ENCODE measurements around the gene C17orf107. TPM values are rescaled to one million over a fixed set of nuclear protein-coding genes. Genes with fewer than 3 reads are reported as not detected.
"Not testable (repeated sequence)": the region's sequence is repeated elsewhere in the genome, so short reads cannot be mapped to it uniquely, and the experiment has no call there.

Gene C17orf107
- 0.18 TPM in 1 of 2 replicates, not detected in the other for total RNA-seq (2014; rRNA removed; shearing (Covaris generic))

DNA sequence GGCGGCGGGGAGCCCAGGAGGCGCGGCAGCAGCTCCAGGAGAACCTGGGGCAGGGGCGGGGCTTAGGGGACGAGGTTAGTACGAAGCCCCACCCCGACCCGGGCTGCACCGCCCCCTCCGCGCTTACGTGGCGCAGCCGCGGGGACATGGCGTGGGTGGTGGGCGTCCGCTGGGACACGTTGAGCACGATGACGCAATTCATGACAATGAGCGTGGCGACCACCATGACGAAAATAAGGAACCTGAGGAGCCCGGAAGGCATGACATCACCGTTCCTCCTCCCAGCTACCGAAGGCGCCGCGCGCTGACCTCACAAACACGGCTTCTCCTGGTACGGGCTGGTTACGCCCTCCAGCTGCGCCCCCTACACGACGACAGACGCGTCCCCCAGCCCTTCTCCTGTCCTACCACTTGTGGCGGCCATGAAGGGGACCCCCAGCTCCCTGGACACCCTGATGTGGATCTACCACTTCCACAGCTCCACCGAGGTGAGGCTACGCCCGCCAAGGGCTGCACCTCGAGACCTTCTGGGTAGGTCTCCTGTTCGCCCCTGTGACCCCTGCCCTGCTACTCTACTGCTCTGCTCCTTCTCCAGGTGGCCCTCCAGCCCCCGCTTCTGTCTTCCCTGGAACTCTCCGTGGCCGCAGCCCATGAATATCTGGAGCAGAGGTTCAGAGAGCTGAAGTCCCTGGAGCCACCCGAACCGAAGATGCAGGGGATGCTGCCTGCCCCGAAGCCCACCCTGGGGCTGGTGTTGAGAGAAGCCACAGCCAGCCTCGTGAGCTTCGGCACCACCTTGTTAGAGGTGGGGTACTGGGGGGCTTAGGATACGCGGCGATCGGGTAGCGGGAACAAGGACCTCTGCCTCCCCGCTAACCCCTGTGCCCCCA, at the start of gene C17orf107:
TSS of gene C17orf107 (plus strand) at position 196 of the 890 bp plus-strand sequence. CDS start at position 423, 227 bp downstream.
- H3K27me3 ChIP-seq (replicated peaks): no peaks in the 10 kb centered on the region
- no peak for DNase-seq (ENCODE audit: low read depth in 1 of 2, low spot score in 2 of 2)
- no peaks in the 10 kb centered on the region for H3K4me1 ChIP-seq (replicated peaks)
- H3K36me3 ChIP-seq: peaks cover 26% of the 10 kb centered on the region
- no peak within 1 kb of the TSS for H3K27ac ChIP-seq
- H3K9me3 ChIP-seq (replicated peaks): no peaks in the 10 kb centered on the region
- H3K4me3 ChIP-seq: no peak within 1 kb of the TSS

- Histone ChIP-seq H3K27me3 (replicated peaks) (no peaks in the 10 kb centered on the region), H3K27ac (no peak overlapping the region), H3K9me3 (replicated peaks) (no peaks in the 10 kb centered on the region), H3K4me3 (no peak overlapping the region), H3K36me3 (no peaks in the 10 kb centered on the region), H3K4me1 (replicated peaks) (peaks cover 5% of the 10 kb centered on the region; the same call in 1 of the 2 replicates)
- DNase-seq (ENCODE audit: low read depth in 1 of 2, low spot score in 2 of 2): no peak
These were observed 49.1 kb upstream of the C17orf107 start for GRCh38 chr17:4850246-4850645.

GRCh38 chr17:4851084-4851483, 48.3 kb upstream of the C17orf107 start:
- Histone ChIP-seq H3K9me3 (replicated peaks) (no peaks in the 10 kb centered on the region), H3K36me3 (no peaks in the 10 kb centered on the region), H3K4me3 (no peak overlapping the region), H3K27me3 (replicated peaks) (no peaks in the 10 kb centered on the region), H3K4me1 (replicated peaks) (peaks cover 5% of the 10 kb centered on the region; the same call in 1 of the 2 replicates), H3K27ac (no peak overlapping the region)
- DNase-seq (ENCODE audit: low read depth in 1 of 2, low spot score in 2 of 2): no peak

GRCh38 chr17:4852567-4853207, 46.6 kb upstream of the C17orf107 start:
- no peaks in the 10 kb centered on the region for H3K9me3 ChIP-seq (replicated peaks)
- DNase-seq (ENCODE audit: low read depth in 1 of 2, low spot score in 2 of 2): no peak
- H3K4me3 ChIP-seq: no peak overlapping the region
- H3K4me1 ChIP-seq (replicated peaks): peaks cover 8% of the 10 kb centered on the region
- H3K36me3 ChIP-seq: peaks cover 4% of the 10 kb centered on the region; the same call in 1 of the 2 replicates
- H3K27ac ChIP-seq: no peak overlapping the region
- H3K27me3 ChIP-seq (replicated peaks): no peaks in the 10 kb centered on the region

DNA sequence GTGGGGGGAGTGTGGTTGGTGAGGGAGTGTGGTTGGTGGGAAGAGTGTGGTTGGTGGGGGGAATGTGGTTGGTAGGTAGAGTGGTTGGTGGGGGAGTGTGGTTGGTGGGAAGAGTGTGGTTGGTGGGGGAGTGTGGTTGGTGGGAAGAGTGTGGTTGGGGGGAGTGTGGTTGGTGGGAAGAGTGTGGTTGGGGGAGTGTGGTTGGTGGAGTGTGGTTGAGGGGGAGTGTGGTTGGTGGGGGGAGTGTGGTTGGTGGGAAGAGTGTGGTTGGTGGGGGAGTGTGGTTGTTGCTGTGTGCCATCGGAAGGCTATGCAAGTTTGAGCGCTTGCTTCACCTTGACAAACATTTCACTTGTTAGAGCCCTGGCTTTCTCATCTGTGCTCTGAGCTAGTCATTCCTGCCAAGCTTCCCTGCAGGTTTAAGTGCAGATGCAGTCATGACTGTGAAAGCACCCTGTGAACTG, 46.1 kb upstream of the C17orf107 start:
- Histone ChIP-seq H3K27me3 (replicated peaks) (no peaks in the 10 kb centered on the region), H3K36me3 (peaks cover 4% of the 10 kb centered on the region; the same call in 1 of the 2 replicates), H3K4me1 (replicated peaks) (peaks cover 14% of the 10 kb centered on the region), H3K9me3 (replicated peaks) (no peaks in the 10 kb centered on the region), H3K4me3 (no peak overlapping the region), H3K27ac (no peak overlapping the region)
- no peak for DNase-seq (ENCODE audit: low read depth in 1 of 2, low spot score in 2 of 2)

DNA sequence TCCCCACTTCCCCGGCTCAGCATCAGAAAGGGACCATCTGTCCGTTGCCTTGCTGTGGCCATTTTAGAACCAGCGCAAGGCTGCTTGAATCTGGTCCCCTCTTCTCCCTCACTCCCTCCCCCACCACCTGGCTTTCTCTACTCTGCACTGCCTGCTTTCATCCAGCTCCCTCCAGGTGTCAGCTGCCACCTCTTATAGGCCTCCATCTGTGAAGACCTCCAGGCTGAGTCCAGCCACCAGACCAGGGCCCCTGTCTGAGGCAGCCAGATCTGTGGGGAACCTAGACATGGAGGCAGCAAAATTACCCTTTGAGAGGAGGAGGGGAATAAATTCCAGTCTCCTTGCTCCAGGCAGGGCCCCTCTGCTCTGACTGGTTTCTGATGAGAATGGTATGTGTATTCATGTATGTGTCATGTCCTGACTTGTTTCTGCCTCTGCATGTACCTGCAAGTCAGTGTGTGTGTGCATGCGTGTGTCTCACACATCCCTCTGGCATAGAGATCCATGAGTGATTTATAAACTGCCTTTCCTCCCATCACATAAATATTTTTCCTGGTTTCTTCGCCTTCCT, 45.1 kb upstream of the C17orf107 start:
- H3K27ac ChIP-seq: no peak overlapping the region
- H3K9me3 ChIP-seq (replicated peaks): no peaks in the 10 kb centered on the region
- H3K4me1 ChIP-seq (replicated peaks): peaks cover 23% of the 10 kb centered on the region
- H3K4me3 ChIP-seq: no peak overlapping the region
- H3K27me3 ChIP-seq (replicated peaks): no peaks in the 10 kb centered on the region
- H3K36me3 ChIP-seq: peaks cover 7% of the 10 kb centered on the region
- DNase-seq (ENCODE audit: low read depth in 1 of 2, low spot score in 2 of 2): no peak

GRCh38 chr17:4856271-4856936, 42.9 kb upstream of the C17orf107 start:
- Histone ChIP-seq H3K9me3 (replicated peaks) (no peaks in the 10 kb centered on the region), H3K27ac (no peak overlapping the region), H3K4me3 (no peak overlapping the region), H3K4me1 (replicated peaks) (peaks cover 22% of the 10 kb centered on the region), H3K36me3 (peaks cover 9% of the 10 kb centered on the region), H3K27me3 (replicated peaks) (no peaks in the 10 kb centered on the region)
- DNase-seq (ENCODE audit: low read depth in 1 of 2, low spot score in 2 of 2): no peak

DNA sequence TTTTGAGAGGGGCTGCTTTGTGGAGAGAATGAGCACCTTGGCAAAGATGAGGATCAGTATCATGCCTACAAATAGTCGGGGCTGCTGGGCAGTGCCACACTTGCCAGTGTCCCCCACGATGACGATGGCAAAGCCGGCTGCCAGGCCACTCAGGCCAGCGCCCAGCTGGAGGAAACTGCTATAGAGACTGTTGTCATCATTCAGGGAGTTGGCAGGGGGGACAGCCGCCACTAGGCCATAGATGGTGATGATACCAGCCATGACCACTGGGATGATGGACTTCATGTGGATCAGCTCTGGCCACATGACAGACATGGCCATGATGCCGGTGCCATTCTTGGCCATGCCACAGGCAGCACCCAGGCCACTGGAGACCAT, 42.4 kb upstream of the C17orf107 start:
- Histone ChIP-seq H3K27me3 (replicated peaks) (no peaks in the 10 kb centered on the region), H3K4me3 (no peak overlapping the region), H3K27ac (no peak overlapping the region), H3K9me3 (replicated peaks) (no peaks in the 10 kb centered on the region), H3K4me1 (replicated peaks) (peaks cover 19% of the 10 kb centered on the region), H3K36me3 (peaks cover 9% of the 10 kb centered on the region)
- no peak for DNase-seq (ENCODE audit: low read depth in 1 of 2, low spot score in 2 of 2)

DNA sequence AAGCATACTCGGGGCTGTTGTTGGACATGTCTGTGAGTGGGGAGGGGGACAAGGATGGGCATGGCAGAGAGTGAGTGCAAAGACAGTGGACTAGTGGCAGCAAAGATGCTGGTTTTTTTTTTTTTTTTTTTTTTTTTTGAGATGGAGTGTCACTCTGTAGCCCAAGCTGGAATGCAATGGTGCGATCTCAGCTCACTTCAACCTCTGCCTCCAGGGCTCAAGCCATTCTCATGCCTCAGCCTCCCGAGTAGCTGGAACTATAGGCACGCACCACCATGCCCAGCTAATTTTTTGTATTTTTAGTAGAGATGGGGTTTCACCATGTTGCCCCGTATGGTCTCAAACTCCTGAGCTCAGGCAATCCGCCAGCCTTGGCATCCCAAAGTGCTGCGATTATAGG, 42.0 kb upstream of the C17orf107 start:
- not testable (repeated sequence) for H3K27ac ChIP-seq
- peaks cover 19% of the 10 kb centered on the region for H3K4me1 ChIP-seq (replicated peaks)

GRCh38 chr17:4858068-4858881, 41.1 kb upstream of the C17orf107 start:
- Histone ChIP-seq H3K9me3 (replicated peaks) (no peaks in the 10 kb centered on the region), H3K27ac (0 out of 2 replicates have a peak overlapping the region, but pooled peaks have one; percentile 8), H3K27me3 (replicated peaks) (no peaks in the 10 kb centered on the region), H3K4me3 (no peak overlapping the region), H3K4me1 (replicated peaks) (peaks cover 19% of the 10 kb centered on the region), H3K36me3 (peaks cover 9% of the 10 kb centered on the region)
- DNase-seq (ENCODE audit: low read depth in 1 of 2, low spot score in 2 of 2): peak; percentile 63 to 68

More for the DNA sequence above, 42.0 kb upstream of the C17orf107 start:
- not testable (repeated sequence) for H3K4me3 ChIP-seq; DNase-seq (ENCODE audit: low read depth in 1 of 2, low spot score in 2 of 2); H3K36me3 ChIP-seq; H3K9me3 ChIP-seq (replicated peaks); H3K27me3 ChIP-seq (replicated peaks)

GRCh38 chr17:4858882-4859260, 40.5 kb upstream of the C17orf107 start:
- no peak overlapping the region for H3K27ac ChIP-seq
- H3K36me3 ChIP-seq: peaks cover 9% of the 10 kb centered on the region
- DNase-seq (ENCODE audit: low read depth in 1 of 2, low spot score in 2 of 2): no peak

GRCh38 chr17:4859816-4860625, 39.3 kb upstream of the C17orf107 start:
- DNase-seq (ENCODE audit: low read depth in 1 of 2, low spot score in 2 of 2): no peak
- Histone ChIP-seq H3K27ac (no peak overlapping the region), H3K27me3 (replicated peaks) (no peaks in the 10 kb centered on the region), H3K36me3 (peaks cover 9% of the 10 kb centered on the region), H3K4me3 (no peak overlapping the region), H3K9me3 (replicated peaks) (no peaks in the 10 kb centered on the region), H3K4me1 (replicated peaks) (peaks cover 19% of the 10 kb centered on the region)

More at GRCh38 chr17:4858882-4859260, 40.5 kb upstream of the C17orf107 start:
- H3K27me3 ChIP-seq (replicated peaks): no peaks in the 10 kb centered on the region
- no peaks in the 10 kb centered on the region for H3K9me3 ChIP-seq (replicated peaks)
- H3K4me3 ChIP-seq: no peak overlapping the region
- peaks cover 19% of the 10 kb centered on the region for H3K4me1 ChIP-seq (replicated peaks)

Data from SJSA1 (cell line).